ENCODE data around the gene SORCS2.

- TF ChIP-seq, protein P1, sequence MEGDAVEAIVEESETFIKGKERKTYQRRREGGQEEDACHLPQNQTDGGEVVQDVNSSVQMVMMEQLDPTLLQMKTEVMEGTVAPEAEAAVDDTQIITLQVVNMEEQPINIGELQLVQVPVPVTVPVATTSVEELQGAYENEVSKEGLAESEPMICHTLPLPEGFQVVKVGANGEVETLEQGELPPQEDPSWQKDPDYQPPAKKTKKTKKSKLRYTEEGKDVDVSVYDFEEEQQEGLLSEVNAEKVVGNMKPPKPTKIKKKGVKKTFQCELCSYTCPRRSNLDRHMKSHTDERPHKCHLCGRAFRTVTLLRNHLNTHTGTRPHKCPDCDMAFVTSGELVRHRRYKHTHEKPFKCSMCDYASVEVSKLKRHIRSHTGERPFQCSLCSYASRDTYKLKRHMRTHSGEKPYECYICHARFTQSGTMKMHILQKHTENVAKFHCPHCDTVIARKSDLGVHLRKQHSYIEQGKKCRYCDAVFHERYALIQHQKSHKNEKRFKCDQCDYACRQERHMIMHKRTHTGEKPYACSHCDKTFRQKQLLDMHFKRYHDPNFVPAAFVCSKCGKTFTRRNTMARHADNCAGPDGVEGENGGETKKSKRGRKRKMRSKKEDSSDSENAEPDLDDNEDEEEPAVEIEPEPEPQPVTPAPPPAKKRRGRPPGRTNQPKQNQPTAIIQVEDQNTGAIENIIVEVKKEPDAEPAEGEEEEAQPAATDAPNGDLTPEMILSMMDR (conservative IDR thresholded peaks at IDR 0.05; ENCODE audit: low read depth, low read length) = no peak
- TF ChIP-seq RFX5 (IDR thresholded peaks at IDR 0.05; ENCODE audit: low read depth, low read length) (no peak), POLR2A (IDR thresholded peaks at IDR 0.05; ENCODE audit: low read depth, low read length) (no peak), CEBPB (IDR thresholded peaks at IDR 0.05; ENCODE audit: low read depth, low read length) (no peak), BHLHE40 (IDR thresholded peaks at IDR 0.05; ENCODE audit: low read depth, low read length) (no peak), MAFK (IDR thresholded peaks at IDR 0.05; ENCODE audit: low read depth, low read length) (no peak), CHD1 (IDR thresholded peaks at IDR 0.05; ENCODE audit: low read depth, low read length) (no peak), SMC3 (IDR thresholded peaks at IDR 0.05; ENCODE audit: low read depth, low read length) (no peak), RAD21 (IDR thresholded peaks at IDR 0.05; ENCODE audit: low read length) (no peak), MAZ (IDR thresholded peaks at IDR 0.05; ENCODE audit: borderline replicate concordance, low read depth, low read length) (no peak), RCOR1 (IDR thresholded peaks at IDR 0.05; ENCODE audit: insufficient replicate concordance, low read length) (no peak)
These were observed 228.3 kb downstream of the SORCS2 start for GRCh38 chr4:7420661-7421040.
